UCSD-AML1 (cell line): ENCODE results near the gene KIF16B.
"Not testable (repeated sequence)": the region's sequence is repeated elsewhere in the genome, so short reads cannot be mapped to it uniquely, and the experiment has no call there.

Source experiments
- DNase-seq: peaks from one replicate; lab custom pipeline; 2025; ENCODE audit not compliant: unreplicated experiment; lab: John Stamatoyannopoulos, UW

KIF16B gene

GRCh38 chr20:16527438-16527837, 45.8 kb downstream of the KIF16B start:
- no peak for DNase-seq

- no peak for DNase-seq
Measured at GRCh38 chr20:16526433-16527380, 46.5 kb downstream of the KIF16B start.

- not testable (repeated sequence) for DNase-seq
Measured at GRCh38 chr20:16522651-16523050, 50.6 kb downstream of the KIF16B start.

GRCh38 chr20:16520154-16520553, 53.1 kb downstream of the KIF16B start:
- no peak for DNase-seq

- DNase-seq = not testable (repeated sequence)
Measured at GRCh38 chr20:16519673-16520072, 53.6 kb downstream of the KIF16B start.

GRCh38 chr20:16518784-16519084, 54.5 kb downstream of the KIF16B start:
- DNase-seq = no peak

GRCh38 chr20:16517946-16518783, 55.1 kb downstream of the KIF16B start:
- DNase-seq = peak; percentile 31

- DNase-seq = no peak
Measured at GRCh38 chr20:16516794-16517193, 56.5 kb downstream of the KIF16B start.

GRCh38 chr20:16515046-16515445, 58.2 kb downstream of the KIF16B start:
- no peak for DNase-seq

- DNase-seq = no peak
Measured at GRCh38 chr20:16514140-16514539, 59.1 kb downstream of the KIF16B start.

GRCh38 chr20:16505894-16506293, 67.4 kb downstream of the KIF16B start:
- no peak for DNase-seq

GRCh38 chr20:16501301-16501700, 71.9 kb downstream of the KIF16B start:
- DNase-seq = no peak

GRCh38 chr20:16500197-16500596, 73.1 kb downstream of the KIF16B start:
- no peak for DNase-seq

- DNase-seq = no peak
Measured at GRCh38 chr20:16498526-16499253, 74.6 kb downstream of the KIF16B start.

GRCh38 chr20:16497896-16498295, 75.4 kb downstream of the KIF16B start:
- DNase-seq = no peak

GRCh38 chr20:16493486-16493885, 79.8 kb downstream of the KIF16B start:
- no peak for DNase-seq

- no peak for DNase-seq
Measured at GRCh38 chr20:16491294-16491905, 81.8 kb downstream of the KIF16B start.

GRCh38 chr20:16490696-16491095, 82.6 kb downstream of the KIF16B start:
- no peak for DNase-seq

- DNase-seq = no peak
Measured at GRCh38 chr20:16488616-16489015, 84.6 kb downstream of the KIF16B start.

GRCh38 chr20:16488086-16488485, 85.2 kb downstream of the KIF16B start:
- DNase-seq = no peak

GRCh38 chr20:16486532-16486931, 86.7 kb downstream of the KIF16B start:
- no peak for DNase-seq
